ENCODE data around the gene BTNL3. TPM values are rescaled to one million over a fixed set of nuclear protein-coding genes. Genes with fewer than 3 reads are reported as not detected.

BTNL3 gene
- total RNA-seq, 3 donors from 2014 or later, result under 0.01 TPM; not detected in 2

DNA sequence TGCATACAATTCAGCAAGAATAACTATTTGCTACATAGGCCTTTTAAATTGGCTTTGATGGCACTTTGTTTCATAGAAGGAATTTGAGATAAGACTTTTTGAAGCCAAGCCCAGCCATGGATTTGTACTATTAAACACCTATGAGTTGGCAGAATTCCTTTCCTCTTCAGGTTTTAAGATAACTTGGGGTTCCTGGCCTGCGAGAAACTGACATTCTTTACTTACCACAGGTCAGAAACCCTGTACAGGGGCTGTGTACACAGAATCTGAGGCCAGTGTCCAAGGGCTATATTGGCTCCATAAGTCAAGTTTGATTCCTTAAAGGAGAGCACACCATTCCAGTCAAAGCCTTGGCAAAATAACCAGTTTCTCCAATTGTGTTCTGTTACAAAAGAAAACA is 10.8 kb upstream of the BTNL3 start:
- TF ChIP-seq, protein P1, sequence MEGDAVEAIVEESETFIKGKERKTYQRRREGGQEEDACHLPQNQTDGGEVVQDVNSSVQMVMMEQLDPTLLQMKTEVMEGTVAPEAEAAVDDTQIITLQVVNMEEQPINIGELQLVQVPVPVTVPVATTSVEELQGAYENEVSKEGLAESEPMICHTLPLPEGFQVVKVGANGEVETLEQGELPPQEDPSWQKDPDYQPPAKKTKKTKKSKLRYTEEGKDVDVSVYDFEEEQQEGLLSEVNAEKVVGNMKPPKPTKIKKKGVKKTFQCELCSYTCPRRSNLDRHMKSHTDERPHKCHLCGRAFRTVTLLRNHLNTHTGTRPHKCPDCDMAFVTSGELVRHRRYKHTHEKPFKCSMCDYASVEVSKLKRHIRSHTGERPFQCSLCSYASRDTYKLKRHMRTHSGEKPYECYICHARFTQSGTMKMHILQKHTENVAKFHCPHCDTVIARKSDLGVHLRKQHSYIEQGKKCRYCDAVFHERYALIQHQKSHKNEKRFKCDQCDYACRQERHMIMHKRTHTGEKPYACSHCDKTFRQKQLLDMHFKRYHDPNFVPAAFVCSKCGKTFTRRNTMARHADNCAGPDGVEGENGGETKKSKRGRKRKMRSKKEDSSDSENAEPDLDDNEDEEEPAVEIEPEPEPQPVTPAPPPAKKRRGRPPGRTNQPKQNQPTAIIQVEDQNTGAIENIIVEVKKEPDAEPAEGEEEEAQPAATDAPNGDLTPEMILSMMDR (IDR thresholded peaks at IDR 0.05), result no peak
- TF ChIP-seq POLR2AphosphoS5 (IDR thresholded peaks at IDR 0.05) (no peak), POLR2A (IDR thresholded peaks at IDR 0.05) (no peak)
- Histone ChIP-seq H3K9me3 (no peaks in the 10 kb centered on the region), H3K27me3 (peaks cover 0 to 5% of the 10 kb centered on the region in 2 donors), H3K4me1 (no peaks in the 10 kb centered on the region), H3K36me3 (no peaks in the 10 kb centered on the region), H3K4me3 (no peak overlapping the region), H3K27ac (no peak overlapping the region)
- intact Hi-C loops (cut with DNase I; ENCODE audit: low total_unique reads), result no loop called here
- DNase-seq (ENCODE audit: low spot score in 2 of 2), result no peak

- Histone ChIP-seq H3K27ac (no peak overlapping the region), H3K4me3 (no peak overlapping the region), H3K27me3 (peaks cover 0 to 5% of the 10 kb centered on the region in 2 donors), H3K4me1 (no peaks in the 10 kb centered on the region), H3K36me3 (no peaks in the 10 kb centered on the region), H3K9me3 (no peaks in the 10 kb centered on the region)
- no peak for TF ChIP-seq POLR2AphosphoS5 (IDR thresholded peaks at IDR 0.05)
- TF ChIP-seq, protein P1 (IDR thresholded peaks at IDR 0.05), result no peak
- TF ChIP-seq POLR2A (IDR thresholded peaks at IDR 0.05), result no peak
- intact Hi-C loops (cut with DNase I; ENCODE audit: low total_unique reads), result no loop called here
- DNase-seq (ENCODE audit: low spot score in 2 of 2), result no peak
These were observed 6.5 kb upstream of the BTNL3 start for GRCh38 chr5:180982008-180982741.

GRCh38 chr5:180988016-180988415 is 630 bp upstream of the BTNL3 start:
- H3K4me3 ChIP-seq, result no peak overlapping the region
- intact Hi-C loops (cut with DNase I; ENCODE audit: low total_unique reads), result no loop called here
- no peak overlapping the region for H3K27ac ChIP-seq
- no peak for DNase-seq (ENCODE audit: low spot score in 2 of 2)
- H3K27me3 ChIP-seq, result no peaks in the 10 kb centered on the region
- TF ChIP-seq POLR2A (IDR thresholded peaks at IDR 0.05) (no peak), POLR2AphosphoS5 (IDR thresholded peaks at IDR 0.05) (no peak)
- TF ChIP-seq, protein P1 (IDR thresholded peaks at IDR 0.05), result no peak
- H3K36me3 ChIP-seq, result no peaks in the 10 kb centered on the region
- no peaks in the 10 kb centered on the region for H3K9me3 ChIP-seq
- no peaks in the 10 kb centered on the region for H3K4me1 ChIP-seq

DNA sequence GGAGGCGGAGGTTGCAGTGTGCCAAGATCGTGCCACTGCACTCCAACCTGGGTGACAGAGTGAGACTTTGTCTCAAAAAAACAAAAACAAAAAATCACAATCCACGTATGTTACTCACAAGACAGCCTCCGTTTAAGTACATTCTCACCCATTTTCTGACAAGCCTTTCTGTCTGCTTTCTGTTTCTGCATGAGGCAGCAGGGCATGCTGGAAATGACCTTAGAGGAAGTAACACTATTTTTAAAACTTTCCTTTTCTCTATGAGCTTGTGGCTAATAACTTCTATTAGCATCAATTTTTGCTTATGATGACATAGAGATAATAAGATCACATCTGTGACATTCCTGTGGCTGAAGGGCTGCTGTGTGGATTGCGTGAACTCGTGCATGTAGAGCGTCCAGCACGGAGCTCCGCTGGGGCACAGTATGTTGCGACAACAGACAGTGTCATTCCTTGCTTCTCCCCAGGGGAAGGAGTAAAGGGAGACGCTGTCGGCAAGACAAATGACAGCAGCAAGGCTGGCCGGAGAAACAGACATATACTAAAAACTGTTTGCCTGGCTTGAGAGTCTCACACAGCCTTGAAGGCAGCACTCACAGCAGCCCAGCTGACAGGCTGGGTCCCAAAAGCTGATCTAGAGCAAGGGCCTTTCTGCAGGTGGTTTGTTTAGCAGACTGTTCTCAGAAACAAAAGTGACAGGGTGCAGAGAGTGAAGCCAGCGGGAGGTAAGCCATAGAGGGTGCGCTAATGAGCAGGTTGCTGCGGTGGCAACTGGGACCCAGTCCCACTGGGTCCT is 1.6 kb downstream of the BTNL3 start:
- no peak overlapping the region for H3K4me3 ChIP-seq
- intact Hi-C loops (cut with DNase I; ENCODE audit: low total_unique reads), result no loop called here
- H3K9me3 ChIP-seq, result peaks cover 0 to 11% of the 10 kb centered on the region in 2 donors
- no peak overlapping the region for H3K27ac ChIP-seq
- H3K27me3 ChIP-seq, result no peaks in the 10 kb centered on the region
- no peak for DNase-seq (ENCODE audit: low spot score in 2 of 2)
- TF ChIP-seq, protein P1 (IDR thresholded peaks at IDR 0.05), result no peak
- TF ChIP-seq POLR2AphosphoS5 (IDR thresholded peaks at IDR 0.05) (no peak), POLR2A (IDR thresholded peaks at IDR 0.05) (no peak)
- no peaks in the 10 kb centered on the region for H3K36me3 ChIP-seq
- H3K4me1 ChIP-seq, result no peaks in the 10 kb centered on the region

GRCh38 chr5:180990882-180991242 is 2.2 kb downstream of the BTNL3 start:
- no peak for TF ChIP-seq POLR2AphosphoS5 (IDR thresholded peaks at IDR 0.05)
- no peak for TF ChIP-seq POLR2A (IDR thresholded peaks at IDR 0.05)
- TF ChIP-seq, protein P1 (IDR thresholded peaks at IDR 0.05), result no peak
- H3K36me3 ChIP-seq, result no peaks in the 10 kb centered on the region
- H3K4me3 ChIP-seq, result no peak overlapping the region
- no peak overlapping the region for H3K27ac ChIP-seq
- no peak for DNase-seq (ENCODE audit: low spot score in 2 of 2)
- intact Hi-C loops (cut with DNase I; ENCODE audit: low total_unique reads), result no loop called here
- no peaks in the 10 kb centered on the region for H3K4me1 ChIP-seq
- peaks cover 0 to 11% of the 10 kb centered on the region in 2 donors for H3K9me3 ChIP-seq
- H3K27me3 ChIP-seq, result no peaks in the 10 kb centered on the region
